HL-60 (cell line): ENCODE results near the gene NTNG2.

Experiments
- POLR2AphosphoS5 ChIP-seq: IDR thresholded peaks from 2 replicates; pipeline ENCODE4 v1.6.1; 2012; ENCODE audit warnings: low read depth
- TF ChIP-seq, protein P1 (sequence below): IDR thresholded peaks from one replicate; pipeline ENCODE4 v1.5.1; 2011; ENCODE audit warnings: low read length, control low read depth, inconsistent platforms; ENCODE audit not compliant: insufficient read depth

GRCh38 chr9:132172185-132172584 lies 10.3 kb downstream of the NTNG2 start:
- no peak for TF ChIP-seq POLR2AphosphoS5
- TF ChIP-seq, protein P1, sequence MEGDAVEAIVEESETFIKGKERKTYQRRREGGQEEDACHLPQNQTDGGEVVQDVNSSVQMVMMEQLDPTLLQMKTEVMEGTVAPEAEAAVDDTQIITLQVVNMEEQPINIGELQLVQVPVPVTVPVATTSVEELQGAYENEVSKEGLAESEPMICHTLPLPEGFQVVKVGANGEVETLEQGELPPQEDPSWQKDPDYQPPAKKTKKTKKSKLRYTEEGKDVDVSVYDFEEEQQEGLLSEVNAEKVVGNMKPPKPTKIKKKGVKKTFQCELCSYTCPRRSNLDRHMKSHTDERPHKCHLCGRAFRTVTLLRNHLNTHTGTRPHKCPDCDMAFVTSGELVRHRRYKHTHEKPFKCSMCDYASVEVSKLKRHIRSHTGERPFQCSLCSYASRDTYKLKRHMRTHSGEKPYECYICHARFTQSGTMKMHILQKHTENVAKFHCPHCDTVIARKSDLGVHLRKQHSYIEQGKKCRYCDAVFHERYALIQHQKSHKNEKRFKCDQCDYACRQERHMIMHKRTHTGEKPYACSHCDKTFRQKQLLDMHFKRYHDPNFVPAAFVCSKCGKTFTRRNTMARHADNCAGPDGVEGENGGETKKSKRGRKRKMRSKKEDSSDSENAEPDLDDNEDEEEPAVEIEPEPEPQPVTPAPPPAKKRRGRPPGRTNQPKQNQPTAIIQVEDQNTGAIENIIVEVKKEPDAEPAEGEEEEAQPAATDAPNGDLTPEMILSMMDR = no peak
